CD4-positive, alpha-beta T cell treated with Interleukin-1 beta for 1 hour (primary cell): ENCODE measurements around the gene FMO4.
"Not testable (repeated sequence)": the region's sequence is repeated elsewhere in the genome, so short reads cannot be mapped to it uniquely, and the experiment has no call there.

Experiments
- DNase-seq, 2 donors: peaks; one replicate each; pipeline ENCODE4 v3.0.0-alpha.2; 2020 to 2022

FMO4 gene

DNA sequence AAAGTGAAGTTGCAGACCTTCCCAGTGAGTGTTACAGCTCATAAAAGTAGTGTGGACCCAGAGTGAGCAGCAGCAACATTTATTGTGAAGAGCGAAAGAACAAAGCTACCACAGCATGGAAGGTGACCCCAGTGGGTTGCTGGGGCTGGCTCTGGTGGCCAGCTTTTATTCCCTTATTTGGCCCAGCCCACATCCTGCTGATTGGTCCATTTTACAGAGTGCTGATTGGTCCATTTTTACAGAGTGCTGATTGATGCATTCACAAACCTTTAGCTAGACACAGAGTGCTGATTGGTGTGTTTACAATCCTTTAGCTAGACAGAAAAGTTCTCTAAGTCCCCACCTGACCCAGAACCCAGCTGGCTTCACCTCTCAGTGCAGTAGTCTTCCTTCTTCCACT is 76.8 kb downstream of the FMO4 start:
- not testable (repeated sequence) for DNase-seq
